Measurements from ENCODE around the gene SERPINB6.

The SERPINB6 gene

GRCh38 chr6:2919401-2919800, 52.0 kb downstream of the SERPINB6 start:
- H3K4me3 ChIP-seq (replicated peaks in 1 of 2; ENCODE audit: low read depth in 2 of 2, low read length in 2 of 2) = no peak overlapping the region
- DNase-seq (ENCODE audit: low read depth in 2 of 2) = no peak
- TF ChIP-seq CTCF (IDR thresholded peaks at IDR 0.05; ENCODE audit: low read depth, low read length) = no peak

GRCh38 chr6:2918936-2919335, 52.4 kb downstream of the SERPINB6 start:
- TF ChIP-seq CTCF (IDR thresholded peaks at IDR 0.05; ENCODE audit: low read depth, low read length) = no peak
- no peak for DNase-seq (ENCODE audit: low read depth in 2 of 2)
- H3K4me3 ChIP-seq (replicated peaks in 1 of 2; ENCODE audit: low read depth in 2 of 2, low read length in 2 of 2) = no peak overlapping the region

- peak in 1 of 2 donors; percentile 28 for DNase-seq (ENCODE audit: low read depth in 2 of 2)
- no peak overlapping the region for H3K4me3 ChIP-seq (replicated peaks in 1 of 2; ENCODE audit: low read depth in 2 of 2, low read length in 2 of 2)
- no peak for TF ChIP-seq CTCF (IDR thresholded peaks at IDR 0.05; ENCODE audit: low read depth, low read length)
Observed at GRCh38 chr6:2917801-2918445, 53.4 kb downstream of the SERPINB6 start.

- no peak overlapping the region for H3K4me3 ChIP-seq (replicated peaks in 1 of 2; ENCODE audit: low read depth in 2 of 2, low read length in 2 of 2)
- TF ChIP-seq CTCF (IDR thresholded peaks at IDR 0.05; ENCODE audit: low read depth, low read length) = peak; percentile 0
- no peak for DNase-seq (ENCODE audit: low read depth in 2 of 2)
Observed at GRCh38 chr6:2917065-2917464, 54.3 kb downstream of the SERPINB6 start.

GRCh38 chr6:2916158-2916925, 55.0 kb downstream of the SERPINB6 start:
- TF ChIP-seq CTCF (IDR thresholded peaks at IDR 0.05; ENCODE audit: low read depth, low read length) = no peak
- H3K4me3 ChIP-seq (replicated peaks in 1 of 2; ENCODE audit: low read depth in 2 of 2, low read length in 2 of 2) = no peak overlapping the region
- DNase-seq (ENCODE audit: low read depth in 2 of 2) = peak in 1 of 2 donors; percentile 46

- DNase-seq (ENCODE audit: low read depth in 2 of 2) = no peak
- no peak overlapping the region for H3K4me3 ChIP-seq (replicated peaks in 1 of 2; ENCODE audit: low read depth in 2 of 2, low read length in 2 of 2)
- no peak for TF ChIP-seq CTCF (IDR thresholded peaks at IDR 0.05; ENCODE audit: low read depth, low read length)
Observed at GRCh38 chr6:2915150-2915549, 56.2 kb downstream of the SERPINB6 start.

All from cardiac fibroblast (primary cell).